ENCODE measurements around the gene DACT2. TPM values are rescaled to one million over a fixed set of nuclear protein-coding genes. Genes with fewer than 3 reads are reported as not detected.

DACT2 gene
- total RNA-seq, 1 experiment from 2014 or later, result 4.9 TPM

GRCh38 chr6:168333989-168334388 lies 14.4 kb upstream of the DACT2 start:
- Mint-ChIP-seq H3K4me3 (no peak overlapping the region), H3K27me3 (ENCODE audit: low read depth) (peaks cover 10% of the 10 kb centered on the region), H3K36me3 (no peaks in the 10 kb centered on the region), H3K4me1 (peaks cover 23% of the 10 kb centered on the region), H3K27ac (no peak overlapping the region), H3K9me3 (no peaks in the 10 kb centered on the region)
- POLR2A ChIA-PET, result no interaction called here
- no peak for ATAC-seq
- TF ChIP-seq ZNF671 (CRISPR knock-in tag; IDR thresholded peaks at IDR 0.05) (no peak), ESRRA (CRISPR knock-in tag; IDR thresholded peaks at IDR 0.05; ENCODE audit: borderline replicate concordance) (no peak), E2F5 (CRISPR knock-in tag; IDR thresholded peaks at IDR 0.05) (no peak), ATF3 (CRISPR knock-in tag; conservative IDR thresholded peaks at IDR 0.05) (no peak), FOXJ3 (CRISPR knock-in tag; IDR thresholded peaks at IDR 0.05; ENCODE audit: borderline replicate concordance) (no peak), NFE2L1 (CRISPR knock-in tag; IDR thresholded peaks at IDR 0.05) (no peak), ZNF121 (CRISPR knock-in tag; IDR thresholded peaks at IDR 0.05) (no peak), MLX (CRISPR knock-in tag; IDR thresholded peaks at IDR 0.05) (no peak), NR1H2 (CRISPR knock-in tag; IDR thresholded peaks at IDR 0.05) (no peak), MXD4 (CRISPR knock-in tag; IDR thresholded peaks at IDR 0.05; ENCODE audit: borderline replicate concordance) (no peak), SMAD4 (CRISPR knock-in tag; IDR thresholded peaks at IDR 0.05) (no peak), TCF7 (CRISPR knock-in tag; IDR thresholded peaks at IDR 0.05; ENCODE audit: low read depth) (no peak)
- TF ChIP-seq, protein P1, sequence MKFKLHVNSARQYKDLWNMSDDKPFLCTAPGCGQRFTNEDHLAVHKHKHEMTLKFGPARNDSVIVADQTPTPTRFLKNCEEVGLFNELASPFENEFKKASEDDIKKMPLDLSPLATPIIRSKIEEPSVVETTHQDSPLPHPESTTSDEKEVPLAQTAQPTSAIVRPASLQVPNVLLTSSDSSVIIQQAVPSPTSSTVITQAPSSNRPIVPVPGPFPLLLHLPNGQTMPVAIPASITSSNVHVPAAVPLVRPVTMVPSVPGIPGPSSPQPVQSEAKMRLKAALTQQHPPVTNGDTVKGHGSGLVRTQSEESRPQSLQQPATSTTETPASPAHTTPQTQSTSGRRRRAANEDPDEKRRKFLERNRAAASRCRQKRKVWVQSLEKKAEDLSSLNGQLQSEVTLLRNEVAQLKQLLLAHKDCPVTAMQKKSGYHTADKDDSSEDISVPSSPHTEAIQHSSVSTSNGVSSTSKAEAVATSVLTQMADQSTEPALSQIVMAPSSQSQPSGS (CRISPR knock-in tag; IDR thresholded peaks at IDR 0.05; ENCODE audit: borderline replicate concordance, low read depth), result no peak
- no peak for DNase-seq (ENCODE audit: low spot score)
- CTCF ChIA-PET, result interaction anchor here (0.6 to 1.7 kb wide), 3 partner anchors 26 to 123 kb away, joined by 3 to 7 read pairs (median 3); no protein-coding TSS in a partner anchor

GRCh38 chr6:168333491-168333890 lies 13.9 kb upstream of the DACT2 start:
- Mint-ChIP-seq H3K27me3 (ENCODE audit: low read depth) (peaks cover 10% of the 10 kb centered on the region), H3K27ac (no peak overlapping the region), H3K9me3 (no peaks in the 10 kb centered on the region), H3K4me1 (peaks cover 23% of the 10 kb centered on the region), H3K4me3 (no peak overlapping the region), H3K36me3 (no peaks in the 10 kb centered on the region)
- DNase-seq (ENCODE audit: low spot score), result no peak
- TF ChIP-seq, protein P2, sequence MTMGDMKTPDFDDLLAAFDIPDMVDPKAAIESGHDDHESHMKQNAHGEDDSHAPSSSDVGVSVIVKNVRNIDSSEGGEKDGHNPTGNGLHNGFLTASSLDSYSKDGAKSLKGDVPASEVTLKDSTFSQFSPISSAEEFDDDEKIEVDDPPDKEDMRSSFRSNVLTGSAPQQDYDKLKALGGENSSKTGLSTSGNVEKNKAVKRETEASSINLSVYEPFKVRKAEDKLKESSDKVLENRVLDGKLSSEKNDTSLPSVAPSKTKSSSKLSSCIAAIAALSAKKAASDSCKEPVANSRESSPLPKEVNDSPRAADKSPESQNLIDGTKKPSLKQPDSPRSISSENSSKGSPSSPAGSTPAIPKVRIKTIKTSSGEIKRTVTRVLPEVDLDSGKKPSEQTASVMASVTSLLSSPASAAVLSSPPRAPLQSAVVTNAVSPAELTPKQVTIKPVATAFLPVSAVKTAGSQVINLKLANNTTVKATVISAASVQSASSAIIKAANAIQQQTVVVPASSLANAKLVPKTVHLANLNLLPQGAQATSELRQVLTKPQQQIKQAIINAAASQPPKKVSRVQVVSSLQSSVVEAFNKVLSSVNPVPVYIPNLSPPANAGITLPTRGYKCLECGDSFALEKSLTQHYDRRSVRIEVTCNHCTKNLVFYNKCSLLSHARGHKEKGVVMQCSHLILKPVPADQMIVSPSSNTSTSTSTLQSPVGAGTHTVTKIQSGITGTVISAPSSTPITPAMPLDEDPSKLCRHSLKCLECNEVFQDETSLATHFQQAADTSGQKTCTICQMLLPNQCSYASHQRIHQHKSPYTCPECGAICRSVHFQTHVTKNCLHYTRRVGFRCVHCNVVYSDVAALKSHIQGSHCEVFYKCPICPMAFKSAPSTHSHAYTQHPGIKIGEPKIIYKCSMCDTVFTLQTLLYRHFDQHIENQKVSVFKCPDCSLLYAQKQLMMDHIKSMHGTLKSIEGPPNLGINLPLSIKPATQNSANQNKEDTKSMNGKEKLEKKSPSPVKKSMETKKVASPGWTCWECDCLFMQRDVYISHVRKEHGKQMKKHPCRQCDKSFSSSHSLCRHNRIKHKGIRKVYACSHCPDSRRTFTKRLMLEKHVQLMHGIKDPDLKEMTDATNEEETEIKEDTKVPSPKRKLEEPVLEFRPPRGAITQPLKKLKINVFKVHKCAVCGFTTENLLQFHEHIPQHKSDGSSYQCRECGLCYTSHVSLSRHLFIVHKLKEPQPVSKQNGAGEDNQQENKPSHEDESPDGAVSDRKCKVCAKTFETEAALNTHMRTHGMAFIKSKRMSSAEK (CRISPR knock-in tag; IDR thresholded peaks at IDR 0.05; ENCODE audit: borderline replicate concordance), result no peak
- no peak for TF ChIP-seq ARID4B (CRISPR knock-in tag; IDR thresholded peaks at IDR 0.05; ENCODE audit: borderline replicate concordance)
- no peak for TF ChIP-seq ZNF671 (CRISPR knock-in tag; IDR thresholded peaks at IDR 0.05)
- TF ChIP-seq ZNF317 (CRISPR knock-in tag; IDR thresholded peaks at IDR 0.05; ENCODE audit: borderline replicate concordance, low read depth), result no peak
- POLR2A ChIA-PET, result no interaction called here
- ATAC-seq, result peak; percentile 84
- CTCF ChIA-PET, result interaction anchor here (0.6 to 2.2 kb wide), 7 partner anchors 14 to 200 kb away, joined by 3 to 11 read pairs (median 4); partner anchors contain the start of gene DACT2
